ENCODE measurements around the gene KMT2B.

KMT2B gene

DNA sequence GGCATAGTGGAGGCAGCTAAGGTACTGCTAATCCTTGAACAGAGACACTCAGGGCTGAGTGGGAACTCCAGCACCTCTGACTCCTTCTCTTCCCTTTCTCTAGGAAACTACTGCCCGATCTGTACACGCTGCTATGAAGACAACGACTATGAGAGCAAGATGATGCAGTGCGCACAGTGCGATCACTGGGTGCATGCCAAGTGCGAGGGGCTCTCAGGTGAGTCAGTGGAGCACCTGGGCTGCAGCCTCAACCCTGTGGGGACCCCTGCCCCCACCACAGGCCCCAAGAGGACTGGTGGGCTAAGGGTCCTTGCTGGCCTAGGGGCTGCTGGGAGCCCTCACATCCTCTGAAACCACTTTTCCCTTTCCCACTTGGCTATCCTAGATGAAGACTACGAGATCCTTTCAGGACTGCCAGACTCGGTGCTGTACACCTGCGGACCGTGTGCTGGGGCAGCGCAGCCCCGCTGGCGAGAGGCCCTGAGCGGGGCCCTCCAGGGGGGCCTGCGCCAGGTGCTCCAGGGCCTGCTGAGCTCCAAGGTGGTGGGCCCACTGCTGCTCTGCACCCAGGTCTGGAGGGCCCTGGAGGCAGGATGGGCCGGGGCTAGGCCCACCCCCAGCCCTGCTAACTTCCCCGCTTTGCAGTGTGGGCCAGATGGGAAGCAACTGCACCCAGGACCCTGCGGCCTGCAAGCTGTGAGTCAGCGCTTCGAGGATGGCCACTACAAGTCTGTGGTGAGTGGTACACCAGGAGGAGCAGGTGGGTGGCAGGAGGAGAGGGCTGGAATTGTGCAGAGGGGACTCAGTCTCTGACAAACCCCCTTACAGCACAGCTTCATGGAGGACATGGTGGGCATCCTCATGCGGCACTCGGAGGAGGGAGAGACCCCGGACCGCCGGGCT, 9.5 kb downstream of the KMT2B start:
- no peak for DNase-seq

DNA sequence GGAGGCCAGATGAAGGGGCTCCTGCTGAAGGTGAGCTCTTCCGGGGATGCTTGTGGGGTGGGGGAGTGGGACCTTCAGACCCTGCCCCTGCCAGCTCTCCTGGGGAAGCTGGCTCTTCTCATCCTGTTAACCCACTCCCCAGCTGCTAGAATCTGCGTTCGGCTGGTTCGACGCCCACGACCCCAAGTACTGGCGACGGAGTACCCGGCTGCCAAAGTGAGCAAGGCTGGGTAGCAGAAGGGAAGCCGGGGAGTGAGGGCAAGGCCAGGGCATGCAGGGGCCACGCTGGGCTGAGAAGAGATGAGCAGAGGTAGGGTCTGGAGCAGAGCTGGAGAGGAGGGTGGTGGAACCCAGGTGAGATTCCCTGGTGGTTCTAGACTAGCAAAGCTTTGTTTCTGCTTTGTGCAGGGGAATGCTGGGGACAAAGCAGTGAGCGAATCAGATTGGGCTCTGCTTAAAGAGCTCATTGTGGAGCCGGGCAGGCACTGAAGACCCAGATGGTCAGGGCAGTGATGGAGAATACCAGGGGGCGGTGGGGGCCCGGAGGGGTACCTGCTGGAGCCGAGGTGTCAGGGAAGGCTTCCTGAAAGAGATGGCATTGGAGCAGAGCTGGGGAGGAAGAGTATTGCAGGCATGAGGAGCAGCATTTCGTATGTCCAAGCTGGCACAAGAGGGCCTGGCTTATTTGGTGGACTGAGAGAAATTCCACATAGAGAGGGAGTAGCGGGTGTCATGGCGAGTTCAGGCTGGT, 10.3 kb downstream of the KMT2B start:
- no peak for DNase-seq

DNA sequence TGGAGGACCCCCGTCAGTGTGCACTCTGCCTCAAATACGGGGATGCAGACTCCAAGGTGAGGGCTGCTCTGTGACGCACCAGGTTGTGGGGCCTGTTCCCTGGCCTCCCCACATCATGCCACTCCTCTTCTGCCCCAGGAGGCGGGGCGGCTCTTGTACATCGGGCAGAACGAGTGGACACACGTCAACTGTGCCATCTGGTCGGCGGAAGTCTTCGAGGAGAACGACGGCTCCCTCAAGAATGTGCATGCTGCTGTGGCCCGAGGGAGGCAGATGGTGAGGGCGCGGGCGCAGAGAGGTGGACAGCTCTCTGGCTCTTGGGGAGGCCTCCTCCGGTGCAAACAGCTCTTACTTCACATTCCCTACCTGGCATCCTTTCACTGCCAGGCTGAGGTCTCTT, 11.2 kb downstream of the KMT2B start:
- no peak for DNase-seq

DNA sequence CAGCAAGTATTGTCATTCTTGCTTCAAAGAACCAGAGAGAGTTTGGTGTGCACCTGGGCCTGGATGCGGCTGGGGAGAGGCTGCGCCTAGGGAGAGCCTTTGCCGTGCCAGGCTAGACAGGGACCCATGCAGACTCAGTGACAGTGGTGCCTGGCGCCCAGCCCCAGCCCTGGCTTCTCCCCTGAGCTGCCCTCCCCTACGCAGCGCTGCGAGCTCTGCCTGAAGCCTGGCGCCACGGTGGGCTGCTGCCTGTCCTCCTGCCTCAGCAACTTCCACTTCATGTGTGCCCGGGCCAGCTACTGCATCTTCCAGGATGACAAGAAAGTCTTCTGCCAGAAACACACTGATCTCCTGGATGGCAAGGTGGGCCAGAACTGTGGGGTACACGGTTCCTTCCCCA, 12.0 kb downstream of the KMT2B start:
- DNase-seq, result no peak

DNA sequence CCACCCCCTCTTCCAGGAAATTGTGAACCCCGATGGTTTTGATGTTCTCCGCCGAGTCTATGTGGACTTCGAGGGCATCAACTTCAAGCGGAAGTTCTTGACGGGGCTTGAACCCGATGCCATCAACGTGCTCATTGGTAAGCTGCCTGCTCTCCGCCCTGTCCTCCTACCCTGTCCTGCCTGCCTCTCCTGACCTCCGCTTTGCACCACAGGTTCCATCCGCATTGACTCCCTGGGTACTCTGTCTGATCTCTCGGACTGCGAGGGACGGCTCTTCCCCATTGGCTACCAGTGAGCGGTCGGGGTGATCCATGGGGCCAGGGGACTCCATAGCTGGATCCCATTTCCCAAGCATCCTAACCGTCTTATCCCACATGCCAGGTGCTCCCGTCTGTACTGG, 12.5 kb downstream of the KMT2B start:
- no peak for DNase-seq

DNA sequence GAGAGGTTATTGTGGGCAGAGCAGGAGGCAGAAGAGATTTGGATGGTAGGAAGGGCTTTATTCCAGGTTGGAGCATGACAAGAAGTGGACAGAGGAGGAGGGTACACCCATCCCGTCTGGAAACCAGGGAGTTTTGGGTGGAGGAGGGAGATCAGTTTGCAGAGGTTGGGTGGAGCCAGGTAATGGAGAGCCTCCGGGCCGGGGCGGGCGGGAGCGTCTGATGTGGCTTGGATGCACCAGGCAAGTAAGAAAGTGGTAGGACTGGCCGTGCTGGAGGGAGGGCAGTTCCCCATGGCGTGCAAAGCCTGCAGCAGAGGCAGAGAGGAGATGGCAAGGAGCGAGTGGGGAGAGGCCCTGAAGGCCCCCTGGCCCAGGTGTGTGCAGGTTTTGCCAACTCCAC, 13.6 kb downstream of the KMT2B start:
- no peak for DNase-seq

DNA sequence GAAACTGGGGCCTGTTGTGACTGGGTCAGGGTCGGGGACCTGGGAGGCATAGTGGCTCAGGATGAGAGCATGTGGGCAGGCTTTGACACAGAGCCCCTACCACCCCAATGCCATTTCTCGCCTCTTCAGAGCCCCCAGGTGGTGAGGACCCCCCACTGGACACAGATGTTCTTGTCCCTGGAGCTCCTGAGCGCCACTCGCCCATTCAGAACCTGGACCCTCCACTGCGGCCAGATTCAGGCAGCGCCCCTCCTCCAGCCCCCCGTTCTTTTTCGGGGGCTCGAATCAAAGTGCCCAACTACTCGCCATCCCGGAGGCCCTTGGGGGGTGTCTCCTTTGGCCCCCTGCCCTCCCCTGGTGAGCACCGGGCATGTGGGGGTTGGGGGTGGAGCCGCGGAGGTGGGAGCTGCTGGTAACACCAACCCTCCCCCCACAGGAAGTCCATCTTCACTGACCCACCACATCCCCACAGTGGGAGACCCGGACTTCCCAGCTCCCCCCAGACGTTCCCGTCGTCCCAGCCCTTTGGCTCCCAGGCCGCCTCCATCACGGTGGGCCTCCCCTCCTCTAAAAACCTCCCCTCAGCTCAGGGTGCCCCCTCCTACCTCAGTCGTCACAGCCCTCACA, 14.1 kb downstream of the KMT2B start:
- no peak for DNase-seq

DNA sequence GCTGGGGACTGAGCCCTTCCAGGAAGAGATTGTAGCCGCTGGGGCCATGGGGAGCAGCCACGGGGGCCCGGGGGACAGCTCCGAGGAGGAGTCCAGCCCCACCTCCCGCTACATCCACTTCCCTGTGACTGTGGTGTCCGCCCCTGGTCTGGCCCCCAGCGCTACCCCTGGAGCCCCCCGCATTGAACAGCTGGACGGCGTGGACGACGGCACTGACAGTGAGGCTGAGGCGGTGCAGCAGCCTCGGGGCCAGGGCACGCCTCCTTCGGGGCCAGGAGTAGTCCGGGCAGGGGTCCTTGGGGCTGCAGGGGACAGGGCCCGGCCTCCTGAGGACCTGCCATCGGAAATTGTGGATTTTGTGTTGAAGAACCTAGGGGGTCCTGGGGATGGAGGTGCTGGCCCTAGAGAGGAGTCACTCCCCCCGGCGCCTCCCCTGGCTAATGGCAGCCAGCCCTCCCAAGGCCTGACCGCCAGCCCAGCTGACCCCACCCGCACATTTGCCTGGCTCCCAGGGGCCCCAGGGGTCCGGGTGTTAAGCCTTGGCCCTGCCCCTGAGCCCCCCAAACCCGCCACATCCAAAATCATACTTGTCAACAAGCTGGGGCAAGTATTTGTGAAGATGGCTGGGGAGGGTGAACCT, 14.9 kb downstream of the KMT2B start:
- no peak for DNase-seq

DNA sequence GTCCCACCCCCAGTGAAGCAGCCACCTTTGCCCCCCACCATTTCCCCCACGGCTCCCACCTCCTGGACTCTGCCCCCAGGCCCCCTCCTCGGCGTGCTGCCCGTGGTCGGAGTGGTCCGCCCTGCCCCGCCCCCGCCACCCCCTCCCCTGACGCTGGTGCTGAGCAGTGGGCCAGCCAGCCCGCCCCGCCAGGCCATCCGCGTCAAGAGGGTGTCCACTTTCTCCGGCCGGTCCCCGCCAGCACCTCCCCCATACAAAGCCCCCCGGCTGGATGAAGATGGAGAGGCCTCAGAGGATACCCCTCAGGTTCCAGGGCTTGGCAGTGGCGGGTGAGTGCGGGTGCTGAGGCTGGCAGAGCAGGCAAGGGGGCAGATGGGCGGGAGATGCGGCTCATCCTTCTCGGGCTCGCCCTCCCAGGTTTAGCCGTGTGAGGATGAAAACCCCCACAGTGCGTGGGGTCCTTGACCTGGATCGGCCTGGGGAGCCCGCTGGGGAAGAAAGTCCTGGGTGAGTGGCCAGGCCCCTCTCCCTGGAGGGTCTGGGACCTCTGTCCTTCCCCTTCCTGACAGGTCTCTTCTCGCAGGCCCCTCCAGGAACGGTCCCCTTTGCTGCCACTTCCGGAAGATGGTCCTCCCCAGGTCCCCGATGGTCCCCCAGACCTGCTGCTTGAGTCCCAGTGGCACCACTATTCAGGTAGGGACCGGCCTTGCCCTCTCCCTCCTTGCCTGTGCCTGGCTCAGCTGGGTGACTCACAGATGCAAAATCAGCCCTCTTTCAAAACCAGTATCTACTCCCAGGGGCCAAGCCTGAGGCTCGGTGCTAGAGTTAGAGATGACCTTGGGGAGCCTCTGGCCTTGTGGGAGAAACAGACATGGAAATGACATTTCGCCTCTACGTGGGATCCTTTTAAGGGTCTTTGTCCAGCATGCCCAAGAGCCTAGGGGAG, 15.7 kb downstream of the KMT2B start:
- no peak for DNase-seq

DNA sequence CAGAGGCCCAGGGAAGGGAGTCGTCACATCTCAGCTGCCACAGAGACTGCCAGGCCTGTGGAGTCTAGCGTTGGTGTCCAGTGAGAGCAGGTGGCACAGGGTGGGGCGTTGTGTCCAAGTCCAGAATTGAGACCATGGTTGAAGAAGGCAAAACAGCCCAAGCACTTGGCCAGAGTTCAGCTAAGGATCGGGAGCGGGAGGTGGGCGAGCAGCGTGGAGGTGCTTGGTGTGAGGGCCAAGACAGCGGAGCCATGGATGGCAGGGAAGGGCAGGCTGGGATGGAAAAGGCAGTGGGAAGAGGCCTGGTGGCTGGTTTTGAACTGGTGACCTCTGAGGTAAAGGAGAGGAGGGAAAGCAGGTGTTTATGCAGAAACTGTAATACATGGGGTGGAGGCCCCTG, 16.5 kb downstream of the KMT2B start:
- no peak for DNase-seq

DNA sequence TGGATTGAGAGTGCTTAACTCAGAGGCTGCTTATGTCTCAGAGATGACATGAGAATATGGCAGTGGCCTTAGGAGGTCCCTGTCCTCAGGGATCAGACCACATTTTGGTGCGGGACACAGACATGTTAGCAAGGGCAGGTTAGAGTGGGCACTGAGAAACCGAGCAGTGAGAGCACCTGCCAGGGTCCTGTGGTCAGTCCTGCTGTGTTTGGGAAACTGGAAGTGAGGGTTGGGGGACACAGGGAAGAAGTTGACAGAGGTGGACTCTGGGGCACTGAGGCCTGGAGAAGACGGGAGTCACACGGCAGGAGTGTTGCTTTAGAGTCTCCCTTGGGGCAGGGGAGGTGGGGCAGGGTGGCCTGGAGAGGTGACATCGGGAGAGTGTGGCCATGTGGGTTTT, 17.1 kb downstream of the KMT2B start:
- DNase-seq, result no peak

DNA sequence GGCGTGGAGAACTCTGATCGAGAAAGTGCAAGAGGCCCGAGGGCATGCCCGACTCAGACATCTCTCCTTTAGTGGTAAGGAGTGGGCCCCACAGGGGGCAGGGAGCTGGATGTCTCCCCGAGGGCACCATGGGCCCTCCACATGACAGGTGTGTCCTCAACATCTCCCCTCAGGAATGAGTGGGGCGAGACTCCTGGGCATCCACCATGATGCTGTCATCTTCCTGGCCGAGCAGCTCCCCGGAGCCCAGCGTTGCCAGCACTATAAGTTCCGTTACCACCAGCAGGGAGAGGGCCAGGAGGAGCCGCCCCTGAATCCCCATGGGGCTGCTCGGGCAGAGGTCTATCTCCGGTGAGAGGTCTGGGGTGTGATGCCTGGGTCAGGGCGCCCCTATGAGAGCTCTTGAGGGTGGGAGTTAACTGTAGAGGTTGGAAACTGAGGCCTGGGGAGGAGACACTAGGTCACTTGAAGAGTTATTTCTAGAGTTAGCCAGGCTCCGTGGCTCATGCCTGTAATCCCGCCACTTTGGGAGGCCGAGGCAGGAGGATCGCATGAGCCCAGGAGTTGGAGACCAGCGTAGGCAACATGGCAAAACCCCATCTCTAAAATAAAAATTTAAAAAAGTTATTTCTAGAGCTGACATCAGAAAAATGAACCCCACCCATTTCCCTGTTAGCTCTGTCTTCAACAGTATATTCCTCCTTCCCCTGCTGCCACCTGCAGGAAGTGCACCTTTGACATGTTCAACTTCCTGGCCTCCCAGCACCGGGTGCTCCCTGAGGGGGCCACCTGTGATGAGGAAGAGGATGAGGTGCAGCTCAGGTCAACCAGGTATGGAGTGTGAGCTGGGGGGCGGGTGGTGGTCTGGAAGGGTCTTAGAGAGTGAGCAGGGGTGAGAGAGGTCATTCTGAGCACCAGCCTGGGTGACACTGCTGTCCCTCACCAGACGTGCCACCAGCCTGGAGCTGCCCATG, 19.4 kb downstream of the KMT2B start:
- no peak for DNase-seq

DNA sequence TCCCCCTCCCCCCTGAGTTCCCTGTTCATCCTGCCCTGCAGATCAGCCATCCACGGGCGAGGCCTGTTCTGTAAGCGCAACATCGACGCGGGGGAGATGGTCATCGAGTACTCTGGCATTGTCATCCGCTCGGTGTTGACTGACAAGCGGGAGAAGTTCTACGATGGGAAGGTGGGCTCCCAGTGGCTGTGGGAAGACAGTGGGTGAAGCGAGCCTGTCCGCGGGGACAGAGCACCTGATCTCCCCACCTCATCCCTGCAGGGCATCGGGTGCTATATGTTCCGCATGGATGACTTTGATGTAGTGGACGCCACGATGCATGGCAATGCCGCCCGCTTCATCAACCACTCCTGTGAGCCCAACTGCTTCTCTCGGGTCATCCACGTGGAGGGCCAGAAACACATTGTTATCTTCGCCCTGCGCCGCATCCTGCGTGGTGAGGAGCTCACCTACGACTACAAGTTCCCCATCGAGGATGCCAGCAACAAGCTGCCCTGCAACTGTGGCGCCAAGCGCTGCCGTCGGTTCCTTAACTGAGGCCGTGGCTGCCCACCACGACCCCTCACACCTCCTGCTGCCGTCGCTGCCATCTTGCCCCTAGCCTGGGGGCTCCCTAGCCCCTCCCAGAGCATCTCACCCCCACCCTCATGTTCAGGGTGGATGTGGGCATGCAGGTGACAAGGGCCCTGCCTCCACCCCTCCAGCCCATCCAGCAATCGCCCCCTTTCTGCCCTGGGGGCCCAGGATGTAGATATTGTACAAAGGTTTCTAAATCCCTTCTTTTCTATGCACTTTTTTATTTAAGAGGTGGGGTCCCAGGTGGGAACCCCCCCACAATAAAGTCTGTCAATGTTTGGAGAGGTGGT, 20.5 kb downstream of the KMT2B start:
- no peak for DNase-seq

DNA sequence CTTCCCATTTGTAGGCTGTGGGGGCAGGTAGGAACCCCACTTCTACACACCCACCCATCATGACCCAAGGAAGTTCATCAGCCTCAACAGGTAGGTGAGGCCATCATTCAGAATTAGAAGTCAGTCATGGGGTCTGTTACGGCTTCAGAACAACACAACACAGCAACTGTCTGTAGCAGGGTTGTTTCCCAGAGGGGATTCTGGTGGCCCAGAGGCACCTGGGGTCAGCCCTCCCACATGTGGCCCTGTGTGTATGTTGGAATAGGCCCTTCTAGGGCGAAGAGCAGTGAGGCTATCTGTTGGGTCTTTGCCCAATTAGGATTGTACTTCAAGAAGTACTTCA, 21.1 kb downstream of the KMT2B start:
- no peak for DNase-seq

DNA sequence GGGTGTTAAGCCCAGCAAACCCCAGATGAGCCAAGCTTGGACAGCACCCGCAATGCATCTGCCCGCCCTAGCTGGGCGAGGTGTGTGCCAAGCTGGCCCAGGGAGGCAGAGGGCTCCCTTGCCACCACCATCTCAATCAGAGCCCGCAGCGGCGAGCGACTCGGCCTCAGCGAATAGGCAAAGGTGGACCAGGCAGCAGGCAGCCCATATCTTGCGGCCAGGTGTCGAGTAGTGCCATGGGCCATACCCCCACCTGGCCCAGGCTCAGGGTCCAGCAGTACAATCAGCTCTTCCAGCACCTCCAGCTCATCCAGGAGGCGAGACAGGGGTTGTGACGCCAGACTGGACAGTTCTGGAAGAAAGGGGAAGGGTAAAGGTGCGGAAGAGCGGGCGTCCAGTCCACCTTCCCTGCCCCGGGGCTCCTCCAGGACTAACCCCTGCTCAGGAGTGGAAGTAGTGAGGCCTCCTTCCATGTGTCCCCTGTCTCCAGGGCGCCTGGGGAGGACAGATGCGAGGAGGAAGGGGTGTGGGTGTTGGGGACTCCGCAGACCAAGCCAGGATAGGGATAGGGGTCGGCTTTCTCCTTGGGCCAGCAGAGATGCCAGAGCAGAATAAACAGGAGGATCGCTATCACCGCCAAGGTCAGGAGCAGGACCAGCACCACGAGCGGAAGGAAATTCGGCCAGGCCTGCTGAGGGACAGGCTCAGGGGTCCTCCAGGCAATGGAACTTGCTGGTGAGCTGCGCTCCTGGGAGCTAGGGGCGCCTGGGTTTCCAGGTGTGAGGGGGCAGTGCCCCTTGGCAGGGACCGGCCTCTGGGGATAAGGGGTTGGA, 21.7 kb downstream of the KMT2B start:
- no peak for DNase-seq

DNA sequence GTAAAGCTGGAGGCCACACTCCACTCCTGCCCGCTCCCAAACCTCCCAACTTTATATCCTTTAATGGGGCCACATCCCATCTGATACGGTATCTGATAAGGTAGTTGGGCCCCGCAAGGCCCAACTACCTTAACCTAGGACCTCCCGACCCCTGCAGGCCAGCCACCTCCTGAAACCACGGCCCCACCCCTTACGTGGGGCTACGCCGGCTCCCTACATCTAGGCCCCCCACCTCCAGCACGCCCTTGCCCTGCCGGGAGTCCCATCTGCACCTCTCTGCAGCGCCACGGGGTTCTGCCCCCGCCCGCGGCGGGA, 22.3 kb downstream of the KMT2B start:
- DNase-seq, result no peak

DNA sequence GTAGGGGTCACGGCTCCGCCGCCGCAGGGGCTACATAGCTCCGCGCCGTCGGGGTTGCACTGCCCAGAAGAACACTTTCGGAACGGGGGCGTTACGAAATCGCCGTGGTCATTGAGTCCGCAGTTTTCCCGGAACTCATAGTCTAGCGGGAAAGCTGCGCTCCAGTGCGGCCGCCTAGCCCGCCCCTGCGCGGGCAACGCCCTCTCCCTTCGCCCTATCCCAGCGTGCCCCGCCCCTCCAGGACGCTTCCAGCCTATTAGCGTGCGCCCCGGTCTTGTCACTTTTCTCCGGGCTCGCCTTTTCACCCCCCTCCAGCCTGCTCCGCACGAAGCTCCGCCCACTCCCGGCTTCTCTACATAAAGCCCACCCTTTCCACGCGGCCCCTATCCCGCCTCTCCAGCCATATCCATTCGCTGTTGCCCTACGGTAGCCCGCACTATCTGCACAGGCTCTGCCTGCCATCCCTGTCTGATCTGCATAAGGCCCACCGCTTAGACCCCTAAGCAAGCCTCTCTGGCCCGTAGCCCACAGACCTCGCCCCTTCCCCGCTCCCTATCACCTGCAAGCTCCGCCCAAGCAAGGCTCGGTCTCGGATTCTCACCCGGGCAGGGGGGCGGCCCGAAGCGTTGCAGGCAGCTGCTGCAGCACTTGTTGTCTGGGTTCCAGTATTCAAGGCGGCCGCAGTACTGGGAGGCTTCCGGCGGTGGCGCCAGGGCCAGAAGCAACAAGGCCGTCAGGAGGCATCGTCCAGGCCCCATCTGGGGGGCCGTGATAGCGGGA, 22.8 kb downstream of the KMT2B start:
- DNase-seq, result peak; percentile 99

DNA sequence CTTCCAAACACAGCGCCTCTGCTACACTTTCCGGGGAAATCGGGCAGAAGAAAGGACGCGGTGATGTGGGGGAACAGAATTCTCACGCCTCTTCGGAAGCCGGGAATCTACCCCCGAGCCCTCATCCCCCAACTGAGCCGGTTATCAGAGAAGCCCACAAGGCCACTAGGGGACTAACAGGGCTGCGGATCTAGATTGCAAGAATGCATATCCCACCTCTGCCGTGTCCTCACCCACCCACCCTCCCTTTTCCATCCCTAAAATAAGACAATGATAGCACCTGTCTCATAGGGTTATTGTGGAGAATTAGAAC, 23.4 kb downstream of the KMT2B start:
- no peak for DNase-seq

Measured in femur (tissue), 1 donor.